GM18861 (cell line): ENCODE measurements around the gene WDR17.
A peak's percentile ranks its signal among the peaks of the same experiment; 100 is the strongest.

ENCODE experiments used
- ATAC-seq: cut with Tn5 transposase; IDR thresholded peaks from one replicate; pipeline ENCODE4 v1.9.1; 2021; ENCODE audit not compliant: unreplicated experiment

Gene WDR17

DNA sequence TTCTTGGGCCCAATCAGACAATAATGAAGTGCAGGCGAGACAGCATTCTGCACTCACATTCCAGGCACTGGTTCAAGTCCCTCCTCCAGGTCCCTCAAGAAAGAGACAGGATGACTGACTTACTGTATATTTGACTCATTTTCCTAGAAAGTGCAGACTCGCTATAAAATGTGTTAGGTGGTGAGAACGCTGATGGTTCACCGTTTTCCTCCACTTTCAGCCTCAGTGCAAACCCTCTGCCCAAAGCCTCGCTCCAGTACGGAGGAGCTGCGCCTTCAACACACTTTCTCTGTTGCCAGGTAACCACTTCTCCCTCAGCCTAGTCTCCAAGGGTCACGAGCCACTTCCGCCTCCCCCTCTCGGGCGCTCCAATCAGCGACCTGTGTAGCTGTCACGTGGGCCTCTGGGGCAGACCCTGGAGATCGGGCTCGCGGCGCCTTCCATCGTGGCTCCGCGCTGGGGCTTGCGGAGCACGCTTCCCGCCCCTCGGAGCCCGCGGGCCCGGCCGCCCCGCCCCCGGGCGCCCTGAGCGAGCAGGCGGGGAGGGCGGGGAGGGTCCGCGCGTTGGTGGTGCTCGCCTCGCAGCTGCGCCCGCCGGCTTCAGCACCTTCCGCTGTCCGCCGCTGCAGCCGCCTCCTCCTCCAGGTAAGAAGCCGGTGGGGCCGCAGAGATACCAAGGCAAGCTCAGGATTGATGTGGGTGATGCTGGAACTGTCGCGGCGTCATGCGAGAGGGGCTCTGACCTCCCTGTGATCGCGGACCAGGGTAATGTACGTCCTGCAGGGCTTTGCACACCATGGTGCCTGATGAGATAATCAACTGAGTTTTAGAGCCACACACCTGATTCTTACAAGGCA lies at the start of gene WDR17:
Gene WDR17, plus strand, starts transcription at position 407 of the 857 bp plus-strand sequence. CDS start 45,740 bp downstream, outside the sequence.
- peak; percentile 100 for ATAC-seq

GRCh38 chr4:176016601-176017000 lies 49.0 kb upstream of the WDR17 start:
- no peak for ATAC-seq

- no peak for ATAC-seq
Measured at GRCh38 chr4:176020481-176021085, 45.1 kb upstream of the WDR17 start.

DNA sequence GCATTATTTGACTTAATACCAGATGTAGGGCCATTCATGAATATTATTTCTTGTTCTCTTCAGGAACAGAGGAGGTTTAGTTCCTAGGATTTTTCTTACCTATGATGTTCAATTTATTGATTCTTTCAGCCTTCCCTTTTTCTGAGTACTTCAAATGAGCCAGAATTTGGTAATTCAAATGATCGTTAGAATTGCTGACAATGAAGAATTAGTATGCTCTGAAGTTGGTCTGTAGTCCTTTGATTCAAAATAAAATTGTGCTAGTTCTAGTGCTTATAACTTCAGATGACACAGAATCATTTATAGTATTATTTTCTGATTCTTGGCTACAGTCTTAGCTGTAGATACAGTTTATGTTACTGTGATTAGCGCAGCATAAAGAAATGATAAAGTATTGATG lies 35.2 kb upstream of the WDR17 start:
- no peak for ATAC-seq

DNA sequence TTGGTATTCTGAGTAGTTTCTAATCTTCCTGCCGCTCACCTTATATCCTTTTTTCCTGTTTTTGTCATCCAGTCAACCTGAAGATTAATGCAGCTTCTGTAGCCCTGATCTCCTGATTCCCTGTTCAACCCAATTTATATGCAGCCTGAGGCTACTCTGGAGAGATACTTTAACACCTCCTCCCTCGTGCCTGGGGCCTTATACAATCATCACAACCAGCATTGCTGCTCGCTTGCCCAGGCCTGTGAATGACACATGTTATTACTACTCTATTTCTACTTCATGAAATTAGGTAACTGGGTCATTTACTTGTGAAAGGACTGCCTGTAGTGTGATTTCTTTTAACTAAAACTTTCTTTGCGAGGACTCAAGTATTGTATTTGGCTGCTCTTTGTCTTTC lies 33.7 kb upstream of the WDR17 start:
- no peak for ATAC-seq

DNA sequence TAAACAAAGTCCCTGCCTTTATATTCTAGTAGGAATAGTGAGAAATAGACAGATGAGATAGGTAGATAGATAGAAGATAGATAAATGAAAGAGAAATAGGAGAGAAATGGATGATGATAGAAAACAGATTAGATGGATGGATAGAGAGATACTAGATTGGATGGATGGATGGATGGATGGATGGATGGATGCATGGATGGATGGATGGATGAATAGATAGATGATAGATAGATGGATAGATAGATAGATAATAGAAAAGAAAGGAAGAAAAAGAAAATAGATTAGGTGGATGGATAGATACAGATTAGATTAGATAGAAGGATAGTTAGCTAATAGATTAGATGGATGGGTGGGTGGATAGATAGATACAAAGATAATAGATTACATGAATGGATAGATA lies 33.2 kb upstream of the WDR17 start:
- no peak for ATAC-seq

GRCh38 chr4:176034499-176034898 lies 31.1 kb upstream of the WDR17 start:
- peak; percentile 38 for ATAC-seq

DNA sequence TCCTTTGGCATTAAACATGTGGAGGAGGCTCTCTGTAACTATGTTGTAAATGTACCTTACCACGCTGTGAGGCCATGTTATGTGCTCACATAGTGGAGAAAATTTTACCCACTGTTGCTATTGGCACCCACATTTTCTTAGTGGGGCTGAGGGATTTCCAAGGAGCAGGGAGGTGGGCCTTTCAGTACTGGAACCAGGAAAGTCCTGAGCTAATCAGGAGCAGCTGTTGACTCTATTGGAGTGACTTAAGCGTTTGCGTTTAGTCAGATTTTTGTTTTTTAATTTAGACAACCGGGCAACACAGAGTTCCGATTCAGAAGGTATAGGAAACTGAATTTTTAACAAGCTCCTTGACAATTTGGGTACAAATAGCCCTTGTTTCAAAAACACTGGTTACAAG lies 30.7 kb upstream of the WDR17 start:
- ATAC-seq: no peak

- no peak for ATAC-seq
Measured at GRCh38 chr4:176036585-176037205, 28.9 kb upstream of the WDR17 start.

DNA sequence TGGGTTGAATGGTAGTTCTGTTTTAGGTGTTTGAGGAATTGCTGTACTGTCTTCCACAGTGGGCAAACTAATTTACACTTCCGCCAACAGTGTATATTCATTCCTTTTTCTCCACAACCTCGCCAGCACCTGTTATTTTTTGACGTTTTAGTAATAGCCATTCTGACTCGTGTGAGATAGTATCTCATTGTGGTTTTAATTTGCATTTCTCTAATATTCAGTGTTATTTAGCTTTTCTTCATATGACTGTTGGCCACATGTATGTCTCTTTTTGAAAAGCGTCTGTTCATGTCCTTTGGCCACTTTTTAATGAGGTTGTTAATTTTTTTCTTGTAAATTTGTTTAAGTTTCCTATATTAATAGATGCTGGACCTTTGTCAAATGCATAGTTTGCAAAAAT lies 26.9 kb upstream of the WDR17 start:
- no peak for ATAC-seq

DNA sequence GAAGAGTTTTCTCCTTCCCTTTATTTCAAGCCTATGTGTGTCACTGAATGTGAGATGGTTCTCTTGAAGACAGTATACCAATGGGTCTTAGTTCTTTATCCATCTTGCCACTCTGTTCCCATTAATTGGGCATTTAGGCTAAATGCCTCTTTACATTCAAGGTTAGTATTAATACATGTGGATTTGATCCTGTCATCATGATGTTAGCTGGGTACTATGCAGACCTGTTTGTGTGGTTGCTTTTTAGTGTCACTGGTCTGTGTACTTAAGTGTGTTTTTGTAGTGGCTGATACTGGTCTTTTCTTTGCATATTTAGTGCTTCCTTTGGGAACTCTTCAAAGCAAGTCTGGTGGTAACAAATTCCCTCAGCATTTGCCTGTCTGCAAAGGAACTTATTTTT lies 23.4 kb upstream of the WDR17 start:
- no peak for ATAC-seq

GRCh38 chr4:176043838-176044588 lies 21.6 kb upstream of the WDR17 start:
- no peak for ATAC-seq

GRCh38 chr4:176044589-176044951 lies 21.1 kb upstream of the WDR17 start:
- ATAC-seq: no peak

- no peak for ATAC-seq
Measured at GRCh38 chr4:176048631-176049030, 17.0 kb upstream of the WDR17 start.

- peak; percentile 98 for ATAC-seq
Measured at GRCh38 chr4:176052744-176053143, 12.9 kb upstream of the WDR17 start.

DNA sequence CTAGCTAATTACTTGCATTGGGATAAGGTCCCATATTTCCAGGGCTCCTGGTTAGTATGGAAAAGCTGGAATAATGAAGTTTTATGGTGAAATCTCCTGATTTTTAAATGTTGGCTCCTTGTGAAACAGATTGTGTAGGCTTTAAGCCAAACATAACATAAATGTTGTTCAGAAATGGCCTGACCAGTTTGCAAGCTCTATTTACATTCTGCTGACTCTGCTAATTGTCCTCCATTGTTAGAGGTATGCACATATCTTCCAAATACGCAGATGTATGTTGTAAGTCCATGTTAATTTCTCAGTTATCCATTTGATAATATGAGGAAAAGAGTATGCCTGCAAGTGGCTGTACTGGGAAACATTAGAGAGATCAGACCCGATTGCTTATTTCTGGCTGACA lies 11.9 kb upstream of the WDR17 start:
- no peak for ATAC-seq

GRCh38 chr4:176054942-176055341 lies 10.7 kb upstream of the WDR17 start:
- ATAC-seq: no peak

DNA sequence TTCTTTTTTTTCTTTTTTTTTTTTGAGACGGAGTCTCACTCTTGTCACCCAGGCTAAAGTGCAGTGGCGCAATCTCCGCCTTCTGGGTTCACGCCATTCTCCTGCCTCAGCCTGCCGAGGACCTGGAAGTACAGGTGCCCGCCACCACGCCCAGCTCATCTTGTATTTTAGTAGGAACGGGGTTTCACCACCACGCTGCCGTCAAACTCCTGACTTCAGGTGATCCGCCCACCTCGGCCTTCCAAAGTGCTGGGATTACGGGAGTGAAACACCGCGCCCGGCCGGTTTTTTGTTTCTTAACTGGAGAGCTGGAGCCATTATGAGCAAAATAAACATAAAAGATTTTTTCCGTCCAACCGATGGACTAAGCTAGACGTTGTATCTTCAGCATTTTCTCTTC lies 1.9 kb upstream of the WDR17 start:
- ATAC-seq: no peak

DNA sequence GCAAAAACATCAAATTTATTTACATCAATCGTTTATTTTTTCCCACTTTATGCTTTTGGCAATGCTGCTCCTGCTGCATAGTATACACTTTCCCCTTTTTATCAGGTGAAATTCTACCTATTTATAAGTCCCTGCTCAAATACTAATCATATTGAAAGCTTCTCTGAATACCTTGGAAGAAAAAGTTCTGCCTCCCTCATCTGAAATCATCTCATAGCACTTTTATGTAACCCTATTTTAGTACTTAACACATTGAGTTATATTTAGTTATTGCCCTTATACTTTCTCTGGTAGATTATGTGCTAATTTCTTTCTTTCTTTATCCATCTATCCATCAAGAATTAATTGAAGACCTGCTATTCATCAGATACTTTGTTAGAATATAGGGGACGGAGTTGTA lies 1.1 kb upstream of the WDR17 start:
- no peak for ATAC-seq

GRCh38 chr4:176066757-176067156 lies 1.1 kb downstream of the WDR17 start:
- no peak for ATAC-seq

DNA sequence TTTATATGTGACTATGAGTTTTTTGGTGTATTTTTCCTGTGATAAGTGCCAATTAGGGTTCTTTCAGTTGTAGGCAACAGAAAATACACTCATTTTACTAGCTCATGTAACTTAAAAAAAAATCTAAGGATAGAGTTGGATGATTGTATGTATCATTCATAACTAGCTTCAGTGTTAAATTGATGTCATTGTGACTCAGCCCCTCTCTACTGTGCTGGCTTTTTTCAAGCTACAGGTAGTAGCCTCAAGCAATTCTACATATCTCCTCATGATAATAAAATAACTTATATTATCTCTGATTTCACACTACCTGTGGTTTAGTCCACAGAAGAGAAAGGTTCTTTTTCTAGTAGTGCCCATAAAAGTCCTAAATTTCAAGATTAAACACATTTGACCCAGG lies 11.9 kb downstream of the WDR17 start:
- no peak for ATAC-seq

DNA sequence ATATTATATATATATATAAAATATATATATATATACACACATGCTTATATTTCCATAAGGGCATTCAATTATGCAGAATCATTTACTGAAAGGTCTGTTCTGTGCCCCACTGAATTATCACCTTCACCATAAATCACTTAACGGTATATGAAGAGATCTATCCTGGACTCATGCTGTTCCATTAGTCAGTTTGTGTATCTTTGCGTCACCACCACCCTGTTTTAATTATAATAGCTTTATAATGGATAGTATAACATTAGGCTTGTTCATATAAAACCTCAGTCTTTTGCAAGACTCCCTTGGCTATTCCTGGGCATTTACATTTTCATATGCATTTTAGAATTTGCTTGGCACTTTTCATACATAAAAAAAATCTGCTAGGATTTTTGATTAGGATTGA lies 19.1 kb downstream of the WDR17 start:
- no peak for ATAC-seq
